Measurements from ENCODE around the gene UBTF. TPM values are rescaled to one million over a fixed set of nuclear protein-coding genes. Genes with fewer than 3 reads are reported as not detected.

UBTF gene
- total RNA-seq, 1 donor from 2014 or later: 53.9 TPM

GRCh38 chr17:44236444-44236991, 17.0 kb upstream of the UBTF start:
- H3K4me3 ChIP-seq: no peak overlapping the region
- DNase-seq: no peak
- no peaks in the 10 kb centered on the region for H3K36me3 ChIP-seq
- no peak overlapping the region for H3K27ac ChIP-seq (replicated peaks)
- intact Hi-C loops (cut with micrococcal nuclease): no loop called here
- H3K4me1 ChIP-seq: peaks cover 14% of the 10 kb centered on the region
- H3K9me3 ChIP-seq (replicated peaks): no peaks in the 10 kb centered on the region
- H3K27me3 ChIP-seq (ENCODE audit: low read depth): no peaks in the 10 kb centered on the region
- TF ChIP-seq, protein P1, sequence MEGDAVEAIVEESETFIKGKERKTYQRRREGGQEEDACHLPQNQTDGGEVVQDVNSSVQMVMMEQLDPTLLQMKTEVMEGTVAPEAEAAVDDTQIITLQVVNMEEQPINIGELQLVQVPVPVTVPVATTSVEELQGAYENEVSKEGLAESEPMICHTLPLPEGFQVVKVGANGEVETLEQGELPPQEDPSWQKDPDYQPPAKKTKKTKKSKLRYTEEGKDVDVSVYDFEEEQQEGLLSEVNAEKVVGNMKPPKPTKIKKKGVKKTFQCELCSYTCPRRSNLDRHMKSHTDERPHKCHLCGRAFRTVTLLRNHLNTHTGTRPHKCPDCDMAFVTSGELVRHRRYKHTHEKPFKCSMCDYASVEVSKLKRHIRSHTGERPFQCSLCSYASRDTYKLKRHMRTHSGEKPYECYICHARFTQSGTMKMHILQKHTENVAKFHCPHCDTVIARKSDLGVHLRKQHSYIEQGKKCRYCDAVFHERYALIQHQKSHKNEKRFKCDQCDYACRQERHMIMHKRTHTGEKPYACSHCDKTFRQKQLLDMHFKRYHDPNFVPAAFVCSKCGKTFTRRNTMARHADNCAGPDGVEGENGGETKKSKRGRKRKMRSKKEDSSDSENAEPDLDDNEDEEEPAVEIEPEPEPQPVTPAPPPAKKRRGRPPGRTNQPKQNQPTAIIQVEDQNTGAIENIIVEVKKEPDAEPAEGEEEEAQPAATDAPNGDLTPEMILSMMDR (IDR thresholded peaks at IDR 0.05; ENCODE audit: borderline replicate concordance): no peak

GRCh38 chr17:44235583-44235936, 16.1 kb upstream of the UBTF start:
- Histone ChIP-seq H3K27me3 (ENCODE audit: low read depth) (no peaks in the 10 kb centered on the region), H3K36me3 (no peaks in the 10 kb centered on the region), H3K27ac (replicated peaks) (peak overlapping the region; percentile 34), H3K4me3 (no peak overlapping the region), H3K4me1 (peaks cover 14% of the 10 kb centered on the region), H3K9me3 (replicated peaks) (no peaks in the 10 kb centered on the region)
- no peak for DNase-seq
- TF ChIP-seq, protein P1 (IDR thresholded peaks at IDR 0.05; ENCODE audit: borderline replicate concordance): no peak
- intact Hi-C loops (cut with micrococcal nuclease): no loop called here

DNA sequence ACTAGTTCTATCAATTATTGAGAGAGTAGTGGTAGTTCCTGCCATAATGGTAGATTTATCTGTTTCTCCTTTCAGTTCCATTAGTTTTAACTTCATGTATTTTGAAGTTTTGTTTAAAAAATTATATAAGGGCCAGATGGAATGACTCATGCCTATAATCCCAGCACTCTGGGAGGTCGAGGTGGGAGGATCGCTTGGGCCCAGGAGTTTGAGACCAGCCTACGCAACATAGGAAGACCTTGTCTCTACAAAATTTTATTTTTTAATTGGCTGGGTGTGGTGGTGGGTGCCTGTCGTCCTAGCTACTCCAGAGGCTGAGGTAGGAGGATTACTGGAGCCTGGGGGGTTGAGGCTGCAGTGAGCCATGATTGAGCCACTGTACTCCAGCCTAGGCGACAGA, 14.1 kb upstream of the UBTF start:
- H3K27ac ChIP-seq (replicated peaks): no peak overlapping the region
- no peak for DNase-seq
- H3K9me3 ChIP-seq (replicated peaks): no peaks in the 10 kb centered on the region
- no peaks in the 10 kb centered on the region for H3K27me3 ChIP-seq (ENCODE audit: low read depth)
- no peak overlapping the region for H3K4me3 ChIP-seq
- H3K4me1 ChIP-seq: peaks cover 22% of the 10 kb centered on the region
- intact Hi-C loops (cut with micrococcal nuclease): no loop called here
- H3K36me3 ChIP-seq: no peaks in the 10 kb centered on the region
- TF ChIP-seq, protein P1 (IDR thresholded peaks at IDR 0.05; ENCODE audit: borderline replicate concordance): no peak

GRCh38 chr17:44232061-44232460, 12.6 kb upstream of the UBTF start:
- Histone ChIP-seq H3K36me3 (no peaks in the 10 kb centered on the region), H3K9me3 (replicated peaks) (no peaks in the 10 kb centered on the region), H3K27me3 (ENCODE audit: low read depth) (no peaks in the 10 kb centered on the region), H3K27ac (replicated peaks) (no peak overlapping the region), H3K4me1 (peaks cover 22% of the 10 kb centered on the region), H3K4me3 (no peak overlapping the region)
- DNase-seq: no peak
- TF ChIP-seq, protein P1 (IDR thresholded peaks at IDR 0.05; ENCODE audit: borderline replicate concordance): no peak
- intact Hi-C loops (cut with micrococcal nuclease): no loop called here

GRCh38 chr17:44230140-44230539, 10.7 kb upstream of the UBTF start:
- TF ChIP-seq, protein P1 (IDR thresholded peaks at IDR 0.05; ENCODE audit: borderline replicate concordance): no peak
- Histone ChIP-seq H3K4me1 (peaks cover 17% of the 10 kb centered on the region), H3K27me3 (ENCODE audit: low read depth) (no peaks in the 10 kb centered on the region), H3K36me3 (no peaks in the 10 kb centered on the region), H3K27ac (replicated peaks) (peak overlapping the region; percentile 50), H3K9me3 (replicated peaks) (no peaks in the 10 kb centered on the region), H3K4me3 (no peak overlapping the region)
- intact Hi-C loops (cut with micrococcal nuclease): no loop called here
- no peak for DNase-seq
